ENCODE results near the gene UBE2B. TPM values are rescaled to one million over a fixed set of nuclear protein-coding genes. Genes with fewer than 3 reads are reported as not detected.
"Not testable (repeated sequence)": the region's sequence is repeated elsewhere in the genome, so short reads cannot be mapped to it uniquely, and the experiment has no call there.

UBE2B gene
- 100 to 1,000 TPM in 1 of 3 donors, 10 to 100 TPM in 2; 84.1 to 104 (median 95.9) TPM for total RNA-seq

DNA sequence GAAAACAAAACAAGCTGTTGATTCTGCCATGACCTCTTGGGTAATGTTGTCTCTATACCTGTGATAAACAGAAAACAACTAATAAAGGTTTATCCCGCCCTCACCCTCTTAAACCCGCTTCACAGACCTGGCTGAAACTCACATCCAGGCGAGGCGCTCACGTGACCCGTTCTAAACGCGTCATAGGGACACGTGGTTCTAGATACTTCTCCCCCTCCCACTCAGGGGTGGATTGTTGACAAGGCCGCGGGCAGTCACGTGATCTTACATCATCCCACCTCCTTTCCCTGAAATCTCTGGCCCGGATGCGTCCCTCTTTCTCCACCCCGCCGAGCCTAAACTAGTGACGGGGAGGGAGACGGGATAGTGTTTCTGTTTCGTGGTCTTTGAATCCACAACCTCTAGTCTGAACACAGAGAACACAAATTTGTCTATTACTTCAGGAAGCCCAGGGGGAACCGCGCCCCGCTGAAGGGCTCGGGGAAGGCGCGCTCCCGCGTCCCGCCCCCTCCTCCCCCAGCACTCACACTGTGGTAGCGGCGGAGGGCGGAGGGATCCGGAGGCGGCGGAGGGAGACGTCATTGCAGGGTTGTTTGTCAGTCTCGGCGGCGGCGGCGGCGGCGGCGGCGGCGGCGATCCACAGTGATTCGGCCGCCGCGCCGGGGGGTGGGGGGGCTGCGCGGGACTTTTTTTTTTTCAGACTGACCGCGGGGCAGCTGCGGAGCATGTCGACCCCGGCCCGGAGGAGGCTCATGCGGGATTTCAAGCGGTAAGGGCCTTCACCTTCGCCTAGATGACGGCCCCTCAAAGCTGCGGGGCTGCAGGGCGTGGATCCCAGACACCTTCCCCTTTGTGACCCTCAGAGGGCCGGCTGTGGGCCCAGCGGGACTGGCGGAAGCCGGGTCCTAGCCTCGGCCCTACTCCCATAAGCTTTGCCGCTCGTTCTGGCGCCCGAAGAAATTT lies at the start of gene UBE2B:
Gene UBE2B, plus strand, starts transcription at position 699 of the 963 bp plus-strand sequence. Its CDS starts 27 bp downstream, at position 726.
- Mint-ChIP-seq H3K27me3 (ENCODE audit: low read depth) (no peaks in the 10 kb centered on the region), H3K36me3 (ENCODE audit: insufficient read depth) (peaks cover 18% of the 10 kb centered on the region), H3K4me3 (peak within 1 kb of the TSS; percentile 99), H3K4me1 (ENCODE audit: low read depth) (peaks cover 52% of the 10 kb centered on the region), H3K9me3 (no peaks in the 10 kb centered on the region)
- peak; percentile 69 for ATAC-seq
- DNase-seq = peak; percentile 98

DNA sequence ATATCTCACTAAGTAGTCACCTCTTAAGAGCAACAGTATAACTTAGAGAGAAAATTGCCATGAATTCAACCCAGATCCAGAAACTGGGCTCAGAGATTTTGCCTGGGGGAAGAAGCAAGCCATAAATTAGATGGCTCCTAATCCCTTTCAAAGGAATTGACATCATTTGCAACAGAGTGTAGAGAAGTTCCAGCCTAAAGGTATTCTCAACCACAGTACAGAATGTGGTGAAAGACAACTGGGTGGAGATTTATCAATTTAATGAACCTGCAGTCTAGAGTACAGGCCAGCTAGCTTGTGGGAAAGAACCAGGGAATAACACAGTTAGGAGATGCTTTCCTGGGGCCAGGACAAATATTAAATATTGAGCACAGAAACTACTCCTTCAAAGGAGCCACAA lies 44.0 kb upstream of the UBE2B start:
- ATAC-seq (no peak), DNase-seq (no peak)
- Mint-ChIP-seq H3K36me3 (ENCODE audit: insufficient read depth) (peaks cover 3% of the 10 kb centered on the region), H3K27me3 (ENCODE audit: low read depth) (peaks cover 3% of the 10 kb centered on the region), H3K4me3 (no peak overlapping the region), H3K4me1 (ENCODE audit: low read depth) (no peaks in the 10 kb centered on the region), H3K9me3 (peaks cover 19% of the 10 kb centered on the region)

DNA sequence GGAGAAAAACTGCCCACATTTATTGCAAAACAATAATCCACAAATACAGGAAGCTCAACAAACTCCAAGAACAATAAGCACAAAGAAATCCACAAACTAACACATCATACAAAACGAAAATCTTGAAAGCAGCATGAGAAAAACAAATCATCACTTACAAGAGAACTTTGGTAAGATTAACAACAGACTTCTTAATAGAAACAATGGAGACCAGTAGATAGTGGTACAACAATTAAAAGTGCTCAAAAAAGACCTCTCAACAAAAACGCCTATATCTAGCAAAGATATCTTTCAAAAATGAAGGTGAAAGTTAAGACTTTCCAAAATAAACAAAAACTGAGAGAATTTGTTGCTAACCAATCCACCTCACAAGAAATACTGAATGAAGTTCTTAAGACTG lies 42.8 kb upstream of the UBE2B start:
- Mint-ChIP-seq H3K36me3 (ENCODE audit: insufficient read depth) (peaks cover 4% of the 10 kb centered on the region), H3K4me1 (ENCODE audit: low read depth) (no peaks in the 10 kb centered on the region), H3K9me3 (peaks cover 29% of the 10 kb centered on the region), H3K4me3 (no peak overlapping the region), H3K27me3 (ENCODE audit: low read depth) (peaks cover 3% of the 10 kb centered on the region)
- ATAC-seq = no peak
- DNase-seq = no peak

GRCh38 chr5:134336833-134337232 lies 34.5 kb upstream of the UBE2B start:
- H3K4me1 Mint-ChIP-seq (ENCODE audit: low read depth); ATAC-seq; H3K27me3 Mint-ChIP-seq (ENCODE audit: low read depth); DNase-seq; H3K36me3 Mint-ChIP-seq (ENCODE audit: insufficient read depth); H3K4me3 Mint-ChIP-seq: not testable (repeated sequence)
- H3K9me3 Mint-ChIP-seq = peaks cover 21% of the 10 kb centered on the region

- not testable (repeated sequence) for H3K9me3 Mint-ChIP-seq; H3K36me3 Mint-ChIP-seq (ENCODE audit: insufficient read depth); ATAC-seq; DNase-seq; H3K4me1 Mint-ChIP-seq (ENCODE audit: low read depth); H3K27me3 Mint-ChIP-seq (ENCODE audit: low read depth); H3K4me3 Mint-ChIP-seq
Observed at GRCh38 chr5:134343500-134343899, 27.9 kb upstream of the UBE2B start.

- H3K4me1 Mint-ChIP-seq (ENCODE audit: low read depth); H3K36me3 Mint-ChIP-seq (ENCODE audit: insufficient read depth); DNase-seq; H3K4me3 Mint-ChIP-seq; ATAC-seq; H3K9me3 Mint-ChIP-seq; H3K27me3 Mint-ChIP-seq (ENCODE audit: low read depth): not testable (repeated sequence)
Observed at GRCh38 chr5:134345476-134345875, 25.9 kb upstream of the UBE2B start.

GRCh38 chr5:134345996-134346395 lies 25.4 kb upstream of the UBE2B start:
- H3K36me3 Mint-ChIP-seq (ENCODE audit: insufficient read depth) = peaks cover 3% of the 10 kb centered on the region
- no peak overlapping the region for H3K4me3 Mint-ChIP-seq
- no peaks in the 10 kb centered on the region for H3K4me1 Mint-ChIP-seq (ENCODE audit: low read depth)
- DNase-seq = no peak
- no peak for ATAC-seq
- H3K27me3 Mint-ChIP-seq (ENCODE audit: low read depth) = no peaks in the 10 kb centered on the region
- no peaks in the 10 kb centered on the region for H3K9me3 Mint-ChIP-seq

DNA sequence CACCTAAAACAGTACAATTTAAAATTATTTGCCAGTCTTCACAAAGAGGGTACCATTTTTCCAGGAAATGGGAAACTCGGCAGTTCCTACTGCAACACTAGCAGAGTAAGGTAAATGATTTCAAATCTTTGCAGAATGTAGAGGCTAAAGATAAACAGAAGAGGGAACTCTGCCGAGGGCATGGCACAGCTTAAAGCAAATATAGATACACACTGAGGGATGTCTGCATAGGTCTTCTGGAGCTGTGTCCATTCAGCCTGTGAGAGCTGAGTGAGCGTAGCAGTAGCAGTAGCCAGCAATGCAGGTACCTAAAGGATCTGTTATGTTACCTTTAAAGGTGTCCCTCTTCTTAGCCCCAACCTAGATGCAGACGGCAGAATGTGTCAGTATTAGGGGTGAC lies 21.9 kb upstream of the UBE2B start:
- H3K4me3 Mint-ChIP-seq = no peak overlapping the region
- peaks cover 2% of the 10 kb centered on the region for H3K4me1 Mint-ChIP-seq (ENCODE audit: low read depth)
- DNase-seq (no peak), ATAC-seq (no peak)
- H3K9me3 Mint-ChIP-seq = no peaks in the 10 kb centered on the region
- peaks cover 2% of the 10 kb centered on the region for H3K36me3 Mint-ChIP-seq (ENCODE audit: insufficient read depth)
- H3K27me3 Mint-ChIP-seq (ENCODE audit: low read depth) = no peaks in the 10 kb centered on the region

DNA sequence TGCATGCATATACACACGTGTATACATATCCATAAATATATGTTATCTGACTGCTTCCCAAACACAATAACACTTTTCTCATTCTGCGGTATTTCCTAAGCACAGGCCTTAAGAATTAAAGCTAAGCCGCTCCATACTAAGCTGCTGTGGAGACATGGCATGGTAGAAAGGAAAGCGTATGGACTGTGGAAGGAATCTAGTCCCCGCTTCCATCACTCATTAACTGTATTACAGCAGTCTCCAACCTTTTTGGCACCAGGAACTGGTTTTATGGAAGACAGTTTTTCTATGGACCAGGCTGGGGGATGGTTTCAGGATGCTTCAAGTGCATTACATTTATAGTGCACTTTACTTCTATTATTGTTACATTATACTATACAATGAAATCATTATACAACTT lies 15.7 kb upstream of the UBE2B start:
- ATAC-seq (no peak), DNase-seq (no peak)
- no peaks in the 10 kb centered on the region for H3K27me3 Mint-ChIP-seq (ENCODE audit: low read depth)
- no peak overlapping the region for H3K4me3 Mint-ChIP-seq
- H3K4me1 Mint-ChIP-seq (ENCODE audit: low read depth) = peaks cover 2% of the 10 kb centered on the region
- H3K9me3 Mint-ChIP-seq = no peaks in the 10 kb centered on the region
- peaks cover 2% of the 10 kb centered on the region for H3K36me3 Mint-ChIP-seq (ENCODE audit: insufficient read depth)

- H3K36me3 Mint-ChIP-seq (ENCODE audit: insufficient read depth) = peaks cover 4% of the 10 kb centered on the region
- peaks cover 29% of the 10 kb centered on the region for H3K4me1 Mint-ChIP-seq (ENCODE audit: low read depth)
Observed at GRCh38 chr5:134365604-134366003, 5.8 kb upstream of the UBE2B start.

DNA sequence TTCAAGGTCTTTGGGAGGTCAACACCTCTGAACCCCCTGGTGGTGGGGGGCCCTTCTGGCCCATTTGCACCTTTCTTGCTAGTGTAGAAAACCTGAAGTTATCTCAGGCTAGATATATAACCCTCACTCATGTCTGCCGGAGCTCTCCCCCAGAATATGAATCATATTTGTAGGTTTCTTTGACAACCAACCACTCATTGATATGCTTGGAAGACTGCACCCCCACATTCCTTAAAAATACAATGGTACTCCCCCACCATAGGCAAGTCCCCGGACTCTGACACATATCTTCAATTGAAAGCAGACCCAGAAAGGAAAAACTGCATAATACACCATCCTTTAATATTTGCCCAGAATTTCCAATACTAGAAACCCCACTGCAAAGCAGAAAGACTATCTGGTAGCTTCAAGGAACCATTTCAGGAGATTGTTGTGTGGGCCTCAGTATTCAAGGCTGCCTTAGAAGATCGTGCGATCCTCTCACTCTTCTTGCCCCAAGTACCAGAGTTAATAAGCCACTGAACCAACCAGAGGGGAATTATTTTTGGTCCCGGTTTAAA lies 978 bp upstream of the UBE2B start:
- ATAC-seq (peak; percentile 3 to 5), DNase-seq (peak; percentile 11)
- peak overlapping the region; percentile 99 for H3K4me3 Mint-ChIP-seq
- no peaks in the 10 kb centered on the region for H3K9me3 Mint-ChIP-seq
- no peaks in the 10 kb centered on the region for H3K27me3 Mint-ChIP-seq (ENCODE audit: low read depth)
- peaks cover 53% of the 10 kb centered on the region for H3K4me1 Mint-ChIP-seq (ENCODE audit: low read depth)
- H3K36me3 Mint-ChIP-seq (ENCODE audit: insufficient read depth) = peaks cover 16% of the 10 kb centered on the region

More at GRCh38 chr5:134365604-134366003, 5.8 kb upstream of the UBE2B start:
- no peaks in the 10 kb centered on the region for H3K9me3 Mint-ChIP-seq
- peak overlapping the region; percentile 46 for H3K4me3 Mint-ChIP-seq
- no peak for DNase-seq
- no peaks in the 10 kb centered on the region for H3K27me3 Mint-ChIP-seq (ENCODE audit: low read depth)
- no peak for ATAC-seq

DNA sequence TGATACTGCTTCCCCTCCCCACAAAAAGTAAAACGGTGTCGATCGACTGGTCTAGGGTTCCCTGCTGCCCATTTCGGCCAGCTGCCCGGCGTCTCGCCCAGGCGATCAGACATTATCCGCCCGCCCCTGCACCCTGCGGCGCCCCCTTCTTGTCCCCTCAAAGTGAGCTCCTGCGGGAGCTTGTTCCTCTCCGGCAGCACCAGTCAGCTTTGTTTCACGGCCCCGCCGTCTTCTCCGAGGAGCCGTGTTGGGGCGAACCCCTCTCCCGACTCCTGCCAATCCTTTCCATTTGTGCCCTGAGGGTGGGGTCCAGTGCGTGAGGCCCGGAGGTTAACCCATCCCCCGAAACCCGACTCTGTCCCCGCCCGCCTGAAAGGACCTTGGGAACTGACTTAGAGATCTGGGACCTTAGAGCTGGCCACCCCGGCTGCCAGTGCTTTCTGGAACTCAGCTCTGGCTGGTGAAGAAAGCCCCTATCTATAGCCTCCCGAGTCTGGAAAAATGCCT lies 518 bp downstream of the UBE2B start:
- DNase-seq (peak; percentile 21), ATAC-seq (peak in 1 of 2 donors; percentile 2)
- H3K4me1 Mint-ChIP-seq (ENCODE audit: low read depth) = peaks cover 50% of the 10 kb centered on the region
- peak overlapping the region; percentile 99 for H3K4me3 Mint-ChIP-seq
- peaks cover 17% of the 10 kb centered on the region for H3K36me3 Mint-ChIP-seq (ENCODE audit: insufficient read depth)
- no peaks in the 10 kb centered on the region for H3K9me3 Mint-ChIP-seq
- no peaks in the 10 kb centered on the region for H3K27me3 Mint-ChIP-seq (ENCODE audit: low read depth)

- Mint-ChIP-seq H3K4me3 (peak overlapping the region; percentile 65), H3K36me3 (ENCODE audit: insufficient read depth) (peaks cover 22% of the 10 kb centered on the region), H3K4me1 (ENCODE audit: low read depth) (peaks cover 49% of the 10 kb centered on the region)
- DNase-seq; ATAC-seq; H3K27me3 Mint-ChIP-seq (ENCODE audit: low read depth); H3K9me3 Mint-ChIP-seq: not testable (repeated sequence)
Observed at GRCh38 chr5:134373633-134374032, 2.3 kb downstream of the UBE2B start.

DNA sequence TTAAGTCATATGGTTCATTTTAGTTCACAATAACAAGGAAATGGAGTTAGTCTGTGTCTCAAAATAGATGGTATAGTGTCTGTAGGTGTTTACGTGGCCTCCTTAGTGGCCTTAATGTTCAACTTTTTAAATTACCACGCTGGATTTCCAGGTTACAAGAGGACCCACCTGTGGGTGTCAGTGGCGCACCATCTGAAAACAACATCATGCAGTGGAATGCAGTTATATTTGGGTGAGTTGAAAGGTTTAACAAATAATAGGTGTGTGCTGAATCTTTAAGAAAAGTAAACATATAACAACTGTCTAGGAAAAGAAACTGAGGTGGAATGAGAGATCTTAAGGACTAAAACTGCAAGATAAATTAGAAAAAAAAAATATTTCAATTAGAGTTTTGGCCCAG lies 2.9 kb downstream of the UBE2B start:
- no peaks in the 10 kb centered on the region for H3K9me3 Mint-ChIP-seq
- peaks cover 27% of the 10 kb centered on the region for H3K36me3 Mint-ChIP-seq (ENCODE audit: insufficient read depth)
- no peaks in the 10 kb centered on the region for H3K27me3 Mint-ChIP-seq (ENCODE audit: low read depth)
- peaks cover 54% of the 10 kb centered on the region for H3K4me1 Mint-ChIP-seq (ENCODE audit: low read depth)
- ATAC-seq = no peak
- no peak for DNase-seq
- H3K4me3 Mint-ChIP-seq = peak overlapping the region; percentile 16
